Parathyroid adenoma (tissue), 2 donors: ENCODE data around the gene ANKRD63.

Source experiments
- H2AFZ ChIP-seq: fragments of 300-600 bp; sonication (generic); one replicate; pipeline ENCODE4 v1.7.0; 2017; ENCODE audit warnings: antibody characterized with exemption, mild to moderate bottlenecking
- H3K27ac ChIP-seq: fragments of 300-600 bp; sonication (generic); one replicate; pipeline ENCODE4 v1.7.0; 2017
- H3K27me3 ChIP-seq: fragments of 300-600 bp; sonication (generic); one replicate; pipeline ENCODE4 v1.7.0; 2017; ENCODE audit warnings: low read length; ENCODE audit not compliant: control insufficient read depth, insufficient read depth
- H3K36me3 ChIP-seq: fragments of 300-600 bp; sonication (generic); one replicate; pipeline ENCODE4 v1.7.0; 2017; ENCODE audit warnings: low read length; ENCODE audit not compliant: control insufficient read depth, insufficient read depth
- H3K4me1 ChIP-seq: fragments of 300-600 bp; sonication (generic); one replicate; pipeline ENCODE4 v1.7.0; 2017; ENCODE audit warnings: control low read depth
- H3K4me2 ChIP-seq: fragments of 300-600 bp; sonication (generic); one replicate; pipeline ENCODE4 v1.7.0; 2017; ENCODE audit warnings: low read length
- H3K4me3 ChIP-seq: fragments of 300-600 bp; sonication (generic); one replicate; pipeline ENCODE4 v1.7.0; 2017; ENCODE audit warnings: low read depth, low read length
- H3K79me2 ChIP-seq: fragments of 300-600 bp; sonication (generic); one replicate; pipeline ENCODE4 v1.7.0; 2017; ENCODE audit warnings: control low read depth
- H3K9ac ChIP-seq: fragments of 300-600 bp; sonication (generic); one replicate; pipeline ENCODE4 v1.7.0; 2017; ENCODE audit warnings: mild to moderate bottlenecking
- H3K9me3 ChIP-seq: fragments of 300-600 bp; sonication (generic); one replicate; pipeline ENCODE4 v1.7.0; 2017; ENCODE audit warnings: low read length; ENCODE audit not compliant: control insufficient read depth
- CTCF ChIP-seq: fragments of 300-600 bp; sonication (generic); IDR thresholded peaks from one replicate; pipeline ENCODE4 v1.7.0; 2017; ENCODE audit warnings: antibody characterized with exemption, mild to moderate bottlenecking
- donor health status: primary hyperparathyroidism.

Gene ANKRD63

GRCh38 chr15:40246496-40247280 lies 36.2 kb downstream of the ANKRD63 start:
- Histone ChIP-seq H3K79me2 (no peaks in the 10 kb centered on the region), H3K4me1 (no peaks in the 10 kb centered on the region), H3K4me2 (no peak overlapping the region), H3K27ac (no peak overlapping the region), H3K4me3 (no peak overlapping the region), H3K27me3 (no peaks in the 10 kb centered on the region), H3K9ac (no peak overlapping the region), H3K9me3 (no peaks in the 10 kb centered on the region), H3K36me3 (no peaks in the 10 kb centered on the region), H2AFZ (no peak overlapping the region)
- TF ChIP-seq CTCF, result no peak

DNA sequence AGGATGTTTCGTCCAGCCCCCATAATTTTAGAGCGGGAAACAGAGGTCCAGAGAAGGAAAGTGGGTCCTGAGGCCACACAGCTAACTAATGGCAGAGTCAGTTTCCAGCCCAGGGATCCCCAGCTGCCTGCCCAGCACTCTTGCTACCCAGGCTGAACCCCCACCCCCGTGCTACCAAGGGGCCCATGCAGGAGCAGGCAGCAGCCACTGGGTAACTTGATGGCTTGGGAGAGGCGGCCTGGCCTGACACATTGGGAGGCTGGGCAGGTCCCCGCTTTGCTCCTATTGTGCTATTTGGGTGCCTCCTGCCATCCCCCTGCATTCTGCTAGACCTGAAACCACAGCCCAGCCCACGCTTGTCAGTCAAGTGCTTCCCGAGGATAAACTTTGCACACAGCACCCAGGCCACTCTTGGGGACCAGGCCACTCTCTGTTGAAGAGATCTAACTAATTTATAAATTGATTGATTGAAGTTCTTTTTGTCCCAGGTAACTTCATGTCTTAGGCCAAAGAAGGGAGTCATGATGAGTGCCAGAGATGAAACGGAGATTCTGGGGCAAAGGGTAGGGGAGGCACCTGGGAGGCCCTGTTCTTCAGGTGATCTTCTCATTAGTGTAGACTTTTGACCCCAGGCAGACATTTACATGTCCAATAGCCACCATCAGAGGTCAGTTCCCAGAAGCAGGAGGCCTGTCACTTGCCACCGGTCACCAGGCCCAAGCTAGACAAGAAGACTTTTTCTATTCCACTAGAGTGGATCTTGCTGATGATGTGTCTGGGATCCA lies 37.0 kb downstream of the ANKRD63 start:
- H3K27me3 ChIP-seq, result no peaks in the 10 kb centered on the region
- no peaks in the 10 kb centered on the region for H3K9me3 ChIP-seq
- no peak overlapping the region for H3K9ac ChIP-seq
- no peak overlapping the region for H3K4me2 ChIP-seq
- no peak overlapping the region for H3K27ac ChIP-seq
- no peaks in the 10 kb centered on the region for H3K36me3 ChIP-seq
- H2AFZ ChIP-seq, result no peak overlapping the region
- no peaks in the 10 kb centered on the region for H3K4me1 ChIP-seq
- no peaks in the 10 kb centered on the region for H3K79me2 ChIP-seq
- no peak overlapping the region for H3K4me3 ChIP-seq
- no peak for TF ChIP-seq CTCF

DNA sequence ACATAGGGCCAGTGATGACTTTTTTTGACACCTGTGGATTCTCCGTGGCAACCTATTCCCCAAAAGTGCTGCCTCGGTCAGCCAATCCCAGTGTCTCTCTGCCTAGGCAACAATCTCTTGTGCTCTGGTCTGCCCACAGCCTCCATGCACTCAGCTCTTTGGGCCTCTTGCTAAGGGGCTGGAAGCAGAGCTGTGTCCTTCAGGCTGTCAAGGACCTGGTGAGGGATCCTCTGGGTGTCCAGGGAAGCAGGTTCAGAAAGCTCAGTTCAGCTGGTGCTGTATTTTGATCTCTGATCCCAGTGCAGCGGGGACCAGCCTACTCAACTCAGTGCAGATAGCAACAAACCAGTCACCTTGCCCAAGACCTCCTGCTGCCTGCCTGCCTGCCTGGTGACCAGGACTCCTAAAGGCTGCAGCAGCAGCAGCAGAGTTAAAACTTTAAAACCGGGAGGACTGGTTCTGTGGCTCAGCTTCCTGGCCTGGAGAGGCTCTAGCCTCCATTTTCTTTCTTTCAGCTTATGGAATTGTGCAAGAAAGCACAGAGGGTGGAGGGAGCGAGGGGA lies 37.8 kb downstream of the ANKRD63 start:
- H3K9me3 ChIP-seq, result no peaks in the 10 kb centered on the region
- H3K4me1 ChIP-seq, result no peaks in the 10 kb centered on the region
- TF ChIP-seq CTCF, result no peak
- no peak overlapping the region for H3K4me3 ChIP-seq
- H3K27me3 ChIP-seq, result no peaks in the 10 kb centered on the region
- no peak overlapping the region for H3K27ac ChIP-seq
- no peaks in the 10 kb centered on the region for H3K79me2 ChIP-seq
- H2AFZ ChIP-seq, result no peak overlapping the region
- no peaks in the 10 kb centered on the region for H3K36me3 ChIP-seq
- no peak overlapping the region for H3K9ac ChIP-seq
- H3K4me2 ChIP-seq, result no peak overlapping the region

DNA sequence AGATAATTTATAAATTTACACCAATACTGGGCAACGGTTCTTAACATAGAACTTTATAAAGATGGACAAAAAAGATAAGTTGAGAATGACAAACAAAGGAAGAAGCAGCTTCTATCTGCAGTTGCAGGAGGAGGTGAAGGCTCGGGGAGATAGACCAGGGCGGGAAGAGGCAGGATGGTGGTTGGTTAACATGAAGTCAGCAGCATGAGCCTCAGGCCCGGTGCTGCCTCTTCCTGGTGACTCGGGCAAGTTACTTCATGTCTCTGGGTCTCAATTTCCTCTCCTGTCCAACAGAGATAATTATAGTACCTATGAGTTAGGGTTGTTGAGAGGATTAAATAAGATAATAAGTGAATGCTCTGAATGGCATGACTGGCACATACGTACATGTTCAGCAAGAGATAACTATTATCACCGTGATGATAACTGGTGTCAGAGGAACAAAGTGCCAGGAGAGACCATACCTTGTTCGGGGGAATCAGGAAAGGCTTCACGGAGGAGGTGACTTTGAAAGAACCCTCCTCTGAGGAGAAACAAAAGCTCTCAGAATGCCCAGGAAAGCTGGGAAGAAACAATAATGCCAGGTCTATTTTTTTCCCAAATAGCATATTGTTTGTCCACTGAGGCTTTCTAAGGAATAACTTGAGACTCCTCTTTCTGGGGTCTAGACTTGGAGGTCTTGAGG lies 39.6 kb downstream of the ANKRD63 start:
- H3K36me3 ChIP-seq, result no peaks in the 10 kb centered on the region
- H3K4me3 ChIP-seq, result no peak overlapping the region
- H3K27me3 ChIP-seq, result no peaks in the 10 kb centered on the region
- H3K27ac ChIP-seq, result no peak overlapping the region
- H3K79me2 ChIP-seq, result no peaks in the 10 kb centered on the region
- H3K4me1 ChIP-seq, result no peaks in the 10 kb centered on the region
- no peak overlapping the region for H3K9ac ChIP-seq
- no peaks in the 10 kb centered on the region for H3K9me3 ChIP-seq
- TF ChIP-seq CTCF, result no peak
- H2AFZ ChIP-seq, result no peak overlapping the region
- no peak overlapping the region for H3K4me2 ChIP-seq
